HG02798 (cell line): Measurements from ENCODE around the gene RACGAP1.
A peak's percentile ranks its signal among the peaks of the same experiment; 100 is the strongest.

ENCODE experiments used
- ATAC-seq: cut with Tn5 transposase; IDR thresholded peaks from one replicate; pipeline ENCODE4 v1.9.1; 2021; ENCODE audit warnings: mild to moderate bottlenecking; ENCODE audit not compliant: unreplicated experiment, poor library complexity

RACGAP1 gene, protein sequence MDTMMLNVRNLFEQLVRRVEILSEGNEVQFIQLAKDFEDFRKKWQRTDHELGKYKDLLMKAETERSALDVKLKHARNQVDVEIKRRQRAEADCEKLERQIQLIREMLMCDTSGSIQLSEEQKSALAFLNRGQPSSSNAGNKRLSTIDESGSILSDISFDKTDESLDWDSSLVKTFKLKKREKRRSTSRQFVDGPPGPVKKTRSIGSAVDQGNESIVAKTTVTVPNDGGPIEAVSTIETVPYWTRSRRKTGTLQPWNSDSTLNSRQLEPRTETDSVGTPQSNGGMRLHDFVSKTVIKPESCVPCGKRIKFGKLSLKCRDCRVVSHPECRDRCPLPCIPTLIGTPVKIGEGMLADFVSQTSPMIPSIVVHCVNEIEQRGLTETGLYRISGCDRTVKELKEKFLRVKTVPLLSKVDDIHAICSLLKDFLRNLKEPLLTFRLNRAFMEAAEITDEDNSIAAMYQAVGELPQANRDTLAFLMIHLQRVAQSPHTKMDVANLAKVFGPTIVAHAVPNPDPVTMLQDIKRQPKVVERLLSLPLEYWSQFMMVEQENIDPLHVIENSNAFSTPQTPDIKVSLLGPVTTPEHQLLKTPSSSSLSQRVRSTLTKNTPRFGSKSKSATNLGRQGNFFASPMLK

DNA sequence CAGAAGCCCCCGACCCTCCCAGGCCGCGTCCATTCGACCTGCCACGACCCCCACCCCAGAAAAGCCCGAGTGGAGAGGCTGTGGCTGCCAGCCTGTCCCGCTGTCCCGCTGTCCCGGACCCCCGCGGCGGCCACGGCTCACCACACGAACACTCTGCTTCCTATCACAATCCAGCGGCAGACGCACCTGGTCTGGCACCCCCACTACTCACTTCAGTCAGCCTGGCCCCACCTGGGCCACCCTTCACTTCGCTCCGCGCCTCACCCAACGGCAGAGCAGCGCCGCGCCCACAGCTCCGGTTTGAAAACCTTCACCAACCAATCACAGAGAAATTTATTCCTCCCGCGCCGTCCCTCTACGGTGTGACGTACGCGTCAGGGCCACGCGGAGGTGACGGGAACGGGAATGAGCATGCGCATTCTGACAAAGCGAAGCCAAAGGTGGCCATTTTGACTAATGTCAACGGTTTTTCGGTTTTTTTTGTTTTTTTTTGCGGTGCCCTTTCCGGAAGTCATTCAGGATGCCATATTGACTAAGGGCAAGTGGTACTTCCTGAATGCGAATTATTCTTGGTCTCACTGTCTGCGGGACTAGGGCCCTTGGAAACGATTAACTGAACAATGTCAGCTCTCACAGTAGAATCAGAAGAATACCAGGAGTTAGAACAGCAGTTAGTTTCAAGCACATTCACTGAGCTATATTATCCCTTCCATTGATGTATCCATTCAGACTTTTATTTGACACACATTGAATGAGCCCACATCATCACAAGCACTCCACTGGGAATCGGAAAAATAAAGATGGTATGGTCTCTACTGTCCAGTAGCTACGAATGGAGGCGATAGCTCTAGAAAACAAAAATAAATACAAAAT lies at the start of gene RACGAP1:
TSS of gene RACGAP1 (minus strand) at position 308 of the 873 bp plus-strand sequence. CDS start 8,779 bp downstream, outside the sequence.
- peak; percentile 99 for ATAC-seq

DNA sequence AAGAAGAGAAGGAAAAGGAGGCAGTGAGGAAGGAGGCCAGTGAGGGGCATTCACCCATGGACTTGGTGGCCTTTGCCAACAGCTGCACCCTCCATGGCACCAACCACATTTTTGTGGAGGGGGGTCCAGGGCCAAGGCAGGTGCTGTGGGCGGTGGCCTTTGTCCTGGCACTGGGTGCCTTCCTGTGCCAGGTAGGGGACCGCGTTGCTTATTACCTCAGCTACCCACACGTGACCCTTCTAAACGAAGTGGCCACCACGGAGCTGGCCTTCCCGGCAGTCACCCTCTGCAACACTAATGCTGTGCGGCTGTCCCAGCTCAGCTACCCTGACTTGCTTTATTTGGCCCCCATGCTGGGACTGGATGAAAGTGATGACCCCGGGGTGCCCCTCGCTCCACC lies 48.4 kb upstream of the RACGAP1 start:
- no peak for ATAC-seq

DNA sequence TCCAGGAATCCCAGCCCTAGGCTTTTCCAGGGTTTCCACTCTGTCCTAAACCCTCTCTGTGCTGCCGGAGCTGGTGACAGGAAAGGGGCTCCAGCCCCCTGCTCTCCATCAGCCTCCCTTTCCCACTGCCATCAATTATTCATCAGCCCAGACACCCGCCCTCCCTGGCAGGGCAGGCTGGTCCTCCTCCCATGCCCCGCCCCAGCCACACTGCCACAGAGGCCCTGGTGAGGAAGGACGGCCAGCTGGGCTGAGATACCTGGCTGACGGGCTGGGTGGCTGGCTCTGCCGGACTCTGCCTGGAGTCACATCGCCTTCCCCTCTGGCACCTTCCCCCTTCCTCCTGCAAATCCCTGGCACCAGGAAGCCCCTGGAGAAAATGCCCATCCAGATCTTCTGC lies 47.9 kb upstream of the RACGAP1 start:
- no peak for ATAC-seq

DNA sequence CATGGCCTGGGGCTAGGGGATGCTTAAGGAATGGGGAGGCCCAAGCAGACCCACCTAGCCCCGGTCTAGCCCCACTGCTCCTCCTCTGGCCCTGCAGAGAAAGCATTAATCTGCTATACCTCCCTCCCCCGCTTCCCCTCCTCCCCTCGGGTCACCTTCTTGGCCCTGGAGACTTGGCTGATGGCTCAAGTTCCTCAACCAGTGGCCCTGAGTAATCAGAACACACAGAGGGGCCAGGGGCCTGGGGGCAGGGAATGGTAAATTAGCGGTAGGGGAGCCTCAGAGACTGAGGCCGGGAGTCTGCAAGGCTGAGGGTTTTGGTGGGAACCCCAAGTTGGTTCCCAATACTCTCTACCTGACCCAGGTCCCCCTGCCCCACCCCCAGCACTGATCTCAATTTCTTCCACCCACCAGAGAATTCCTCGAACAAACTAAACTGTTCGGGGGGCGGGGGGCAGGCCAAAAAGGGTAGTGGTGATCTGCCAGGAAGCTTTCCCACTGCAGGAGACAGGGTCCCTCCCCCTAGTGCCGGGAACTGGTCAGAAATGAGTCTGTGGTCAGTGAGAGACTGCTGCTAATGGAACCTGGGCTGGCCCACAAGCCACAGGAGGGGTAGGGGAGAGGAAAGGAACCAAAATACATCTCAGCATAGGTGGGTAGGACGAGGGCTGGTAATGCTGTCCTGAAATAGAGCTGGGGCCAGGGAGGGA lies 47.1 kb upstream of the RACGAP1 start:
- no peak for ATAC-seq

DNA sequence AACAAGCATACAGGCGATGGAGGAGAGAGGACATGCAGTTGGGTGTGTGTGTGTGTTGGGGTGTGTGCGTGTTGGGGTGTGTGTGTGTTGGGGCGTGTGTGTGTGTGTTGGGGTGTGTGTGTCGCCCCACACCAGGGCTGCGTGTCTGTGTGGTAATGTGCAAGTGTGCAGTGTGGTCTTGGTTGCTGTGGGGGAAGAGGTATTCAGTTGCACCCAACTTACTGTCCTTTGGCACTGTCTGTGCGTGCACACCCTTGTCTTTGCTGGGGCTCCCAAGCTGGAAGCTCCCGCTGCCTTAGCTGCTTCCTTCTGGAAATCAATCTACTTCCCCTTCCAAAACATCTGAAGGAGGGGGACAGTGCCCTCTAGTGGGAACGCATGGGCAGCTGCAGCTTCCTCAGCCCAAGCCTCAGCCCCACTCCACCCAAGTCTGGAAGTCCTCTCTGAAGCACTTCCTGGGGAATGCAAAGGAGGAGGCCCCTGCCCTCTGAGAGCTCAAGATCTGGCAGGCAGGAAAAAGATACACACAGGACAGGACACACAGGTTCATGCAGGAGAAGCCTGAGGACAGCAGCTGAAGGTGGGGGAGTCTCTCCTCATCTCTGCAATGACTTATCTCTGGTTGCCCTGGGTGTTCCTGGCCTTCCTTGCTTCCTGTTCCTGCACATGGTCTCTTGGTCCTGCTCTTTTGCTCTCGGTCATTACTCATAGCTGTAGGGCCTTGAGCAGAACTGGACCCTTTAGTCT lies 45.2 kb upstream of the RACGAP1 start:
- peak; percentile 44 for ATAC-seq

DNA sequence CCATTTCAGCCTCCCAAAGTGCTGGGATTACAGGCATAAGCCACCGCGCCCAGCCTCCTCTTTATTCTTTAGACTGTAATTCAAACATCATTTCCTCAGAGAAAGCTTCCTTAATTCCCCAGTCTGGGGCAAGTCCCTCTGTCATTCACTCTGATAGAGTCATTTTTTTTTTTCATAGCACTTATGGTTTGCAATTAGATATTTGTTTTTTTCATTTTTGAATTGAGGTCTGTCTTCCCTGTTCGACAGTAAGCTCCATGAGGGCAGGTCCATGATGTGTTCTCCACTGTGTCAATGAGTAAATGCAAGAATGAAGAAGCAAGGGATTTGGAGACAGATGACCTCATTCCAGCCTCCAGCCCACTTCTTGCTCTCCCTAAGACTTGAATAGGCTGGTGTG lies 44.2 kb upstream of the RACGAP1 start:
- no peak for ATAC-seq

DNA sequence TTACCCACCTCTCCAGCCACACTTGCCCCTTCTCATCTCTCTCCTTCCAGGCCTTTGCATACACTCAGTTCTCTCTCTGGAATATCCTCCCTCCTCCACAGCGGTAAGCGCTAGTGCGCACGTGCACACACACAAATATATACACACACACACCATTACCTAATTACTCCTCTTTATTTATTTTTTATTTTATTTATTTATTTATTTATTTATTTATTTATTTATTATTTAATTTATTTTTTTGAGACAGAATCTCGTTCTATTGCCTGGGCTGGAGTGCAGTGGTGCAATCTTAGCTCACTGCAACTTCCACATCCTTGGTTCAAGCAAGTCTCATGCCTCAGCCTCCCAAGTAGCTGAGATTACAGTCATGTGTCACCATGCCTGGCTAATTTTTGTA lies 43.8 kb upstream of the RACGAP1 start:
- no peak for ATAC-seq

DNA sequence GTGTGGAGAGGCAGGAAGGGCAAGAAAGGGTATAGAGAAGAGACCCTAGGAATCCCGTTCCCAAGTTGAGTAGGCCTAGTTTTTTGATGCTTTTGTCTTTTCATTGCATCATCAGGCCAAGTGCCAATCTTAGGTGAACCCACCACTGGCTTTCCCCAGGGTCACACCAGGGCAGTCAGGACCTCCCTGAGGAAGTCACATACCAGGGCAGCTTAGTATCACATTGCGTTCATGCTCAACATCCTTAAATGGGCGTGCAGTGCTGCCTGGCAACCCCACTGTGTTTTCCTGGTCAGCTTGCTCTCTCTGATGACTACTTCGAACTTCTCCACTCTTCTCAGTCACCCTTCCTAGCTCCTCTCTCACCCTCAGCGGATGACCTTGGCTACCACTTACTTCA lies 41.1 kb upstream of the RACGAP1 start:
- no peak for ATAC-seq

DNA sequence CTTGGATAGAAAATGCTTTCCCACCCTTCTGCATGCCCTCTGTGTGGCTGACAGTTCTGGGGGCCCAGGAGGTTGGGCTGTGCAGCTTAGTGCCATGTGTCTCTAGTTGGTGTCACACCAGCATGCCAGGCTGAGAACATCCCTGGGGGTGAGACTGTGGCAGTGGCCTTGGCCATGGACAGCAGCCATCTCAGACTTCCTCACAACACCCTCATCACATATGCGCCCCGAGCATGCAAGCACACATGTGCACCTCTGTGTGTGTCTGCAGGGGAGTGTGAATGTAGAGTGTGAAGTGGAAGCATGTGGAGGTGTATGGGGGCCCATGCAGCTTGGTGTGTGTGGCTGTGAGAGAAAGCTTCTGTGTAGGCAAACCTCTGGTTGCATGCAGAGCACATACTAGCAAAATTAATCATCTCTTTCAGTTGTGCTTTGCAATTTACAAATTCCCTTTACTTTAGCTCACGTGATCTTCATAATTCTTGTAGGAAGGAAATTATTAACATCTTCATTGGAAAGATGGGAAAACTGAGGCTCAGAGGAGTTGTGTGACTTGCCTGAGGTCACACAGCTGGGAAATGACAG lies 40.5 kb upstream of the RACGAP1 start:
- no peak for ATAC-seq

DNA sequence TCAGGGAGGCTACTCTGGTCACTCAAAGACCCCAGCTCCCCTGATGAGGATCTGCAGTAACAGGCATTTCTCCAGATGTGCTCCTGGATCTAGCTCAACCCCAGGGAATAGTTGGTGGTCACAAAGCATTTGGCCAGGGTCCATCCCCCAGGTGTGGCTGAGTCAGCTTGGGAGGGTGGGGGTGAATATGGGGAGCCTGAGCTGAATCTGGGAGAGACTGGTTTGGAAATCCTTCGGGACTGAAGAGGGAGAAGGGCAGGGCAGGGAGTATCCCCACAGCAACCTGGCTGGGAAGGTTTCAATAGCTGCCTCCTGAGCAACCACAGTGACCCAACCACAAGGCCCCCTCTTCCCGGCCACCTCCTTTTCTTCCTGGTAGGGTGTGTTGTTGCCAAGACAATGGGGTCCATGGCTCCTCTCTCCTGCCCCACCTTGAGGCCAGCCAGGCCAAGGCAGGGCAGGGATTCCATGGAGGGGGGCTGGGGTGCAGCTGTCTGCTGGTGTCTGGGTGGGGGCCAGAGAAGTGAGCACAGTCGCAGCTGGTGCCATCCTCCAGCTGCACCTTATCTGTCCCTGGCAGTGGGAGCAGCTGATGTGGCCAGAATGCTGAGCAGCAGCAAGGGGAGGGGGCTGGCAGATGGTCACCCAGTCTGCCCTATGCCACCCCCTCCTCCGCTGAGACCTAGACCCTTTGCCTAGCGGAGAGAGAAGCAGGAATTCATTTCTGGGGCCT lies 37.6 kb upstream of the RACGAP1 start:
- ATAC-seq: no peak

DNA sequence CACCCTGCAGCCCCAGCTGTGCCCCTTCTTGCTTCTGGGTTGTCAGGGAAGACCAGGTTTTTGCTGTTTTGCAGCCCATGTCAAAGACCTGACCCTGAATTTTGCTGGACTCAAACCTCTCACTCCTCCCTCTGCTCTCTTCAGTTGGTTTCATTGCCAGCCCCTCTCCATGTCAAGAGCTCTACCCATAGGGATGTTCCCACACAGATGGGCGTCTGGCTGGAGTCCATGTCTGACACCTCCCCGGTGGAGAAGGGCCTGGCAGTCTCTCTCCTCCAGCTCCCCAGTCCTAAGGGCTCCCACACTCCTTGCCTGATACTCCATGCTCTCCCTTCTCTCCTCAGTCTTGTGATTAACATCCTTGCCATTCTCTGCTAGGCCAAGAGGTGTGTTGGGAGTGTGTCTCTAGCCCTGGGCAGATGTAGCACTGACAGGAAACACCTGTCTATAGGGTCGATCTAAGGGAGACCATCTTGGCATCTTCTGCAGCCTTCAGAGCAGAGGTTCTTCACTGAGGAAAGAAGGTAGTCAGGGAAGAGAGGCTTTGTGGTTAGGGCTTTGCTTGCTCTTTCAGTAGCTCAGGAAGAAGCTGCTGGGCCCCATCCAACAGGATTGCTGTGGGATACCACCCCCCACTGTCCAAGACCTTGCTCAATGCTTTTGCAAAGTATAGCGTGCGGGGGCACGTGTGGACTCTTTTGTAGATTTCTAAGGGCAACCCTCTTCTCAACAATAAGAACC lies 36.8 kb upstream of the RACGAP1 start:
- ATAC-seq: no peak

DNA sequence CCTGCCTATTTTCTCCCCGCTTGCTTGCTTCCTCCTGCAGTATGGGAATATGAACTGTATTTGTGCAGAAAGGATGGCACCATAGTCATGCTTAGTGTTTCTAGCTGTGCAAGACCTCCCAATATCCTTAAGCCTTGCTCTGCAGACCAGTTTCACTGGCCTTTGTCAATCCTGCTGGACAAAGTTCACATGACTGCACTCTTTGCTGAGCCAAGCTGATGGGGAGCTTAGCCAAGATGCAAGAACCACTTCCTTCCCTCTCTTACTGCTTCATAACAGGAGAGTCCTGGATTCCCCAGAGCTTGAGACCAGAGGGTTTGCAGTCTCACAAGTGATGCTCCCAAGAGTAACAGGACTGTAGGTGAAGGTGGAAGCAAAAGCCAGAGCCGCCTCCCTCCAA lies 35.9 kb upstream of the RACGAP1 start:
- ATAC-seq: no peak

DNA sequence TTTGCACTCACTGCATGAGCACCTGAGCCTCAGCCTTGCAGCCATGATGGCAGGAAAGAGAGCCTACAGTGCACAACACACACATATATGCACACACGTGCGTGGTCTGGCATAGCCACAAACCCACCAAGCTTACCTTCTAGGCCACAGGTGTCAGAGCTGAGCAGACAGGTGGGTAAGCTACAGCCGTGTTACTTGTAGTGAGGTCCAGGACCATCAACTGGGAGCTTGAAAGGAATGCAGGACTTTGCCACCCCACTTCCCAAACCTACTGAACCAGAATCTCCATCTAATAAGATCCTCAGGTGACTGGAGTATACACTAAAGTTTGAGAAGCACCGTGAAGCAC lies 34.8 kb upstream of the RACGAP1 start:
- no peak for ATAC-seq

DNA sequence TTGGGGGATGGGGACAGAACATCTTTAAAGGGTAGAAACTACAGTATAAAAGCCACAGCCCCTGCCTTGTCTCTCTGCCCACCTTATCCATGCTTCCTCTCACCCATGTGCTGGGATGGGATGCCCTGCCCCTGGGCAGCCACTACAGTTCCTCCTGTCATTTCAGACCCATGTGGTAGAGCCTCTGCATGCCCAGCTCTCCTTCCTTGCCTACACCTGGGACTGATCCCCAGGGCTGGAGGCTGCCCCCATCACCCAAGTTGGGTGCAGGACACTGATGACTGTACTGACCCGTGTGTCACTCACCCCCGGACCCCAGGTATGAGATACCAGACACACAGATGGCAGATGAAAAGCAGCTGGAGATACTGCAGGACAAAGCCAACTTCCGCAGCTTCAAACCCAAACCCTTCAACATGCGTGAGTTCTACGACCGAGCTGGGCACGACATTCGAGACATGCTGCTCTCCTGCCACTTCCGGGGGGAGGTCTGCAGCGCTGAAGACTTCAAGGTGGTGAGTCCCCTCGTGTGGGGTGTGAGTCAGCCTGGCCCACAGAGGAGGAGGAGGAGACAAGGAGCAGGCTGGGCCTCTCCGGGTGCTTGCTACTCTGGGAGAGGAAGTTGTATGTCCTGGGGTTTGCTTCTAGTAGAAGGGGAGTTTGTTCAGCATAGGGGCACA lies 34.3 kb upstream of the RACGAP1 start:
- no peak for ATAC-seq

DNA sequence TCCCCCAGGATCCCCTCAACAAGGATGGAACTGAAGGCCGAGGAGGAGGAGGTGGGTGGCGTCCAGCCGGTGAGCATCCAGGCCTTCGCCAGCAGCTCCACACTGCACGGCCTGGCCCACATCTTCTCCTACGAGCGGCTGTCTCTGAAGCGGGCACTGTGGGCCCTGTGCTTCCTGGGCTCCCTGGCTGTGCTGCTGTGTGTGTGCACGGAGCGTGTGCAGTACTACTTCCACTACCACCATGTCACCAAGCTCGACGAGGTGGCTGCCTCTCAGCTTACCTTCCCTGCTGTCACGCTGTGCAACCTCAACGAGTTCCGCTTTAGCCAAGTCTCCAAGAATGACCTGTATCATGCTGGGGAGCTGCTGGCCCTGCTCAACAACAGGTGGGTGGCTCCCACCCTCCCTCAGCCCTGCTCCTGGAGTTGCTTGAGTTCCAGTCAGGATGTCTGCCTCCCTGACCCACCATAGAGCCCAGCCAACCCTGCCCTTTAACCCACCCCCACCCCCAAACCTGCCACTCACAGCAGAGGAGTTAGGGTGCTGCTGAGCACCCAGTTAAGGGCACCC lies 33.5 kb upstream of the RACGAP1 start:
- no peak for ATAC-seq

DNA sequence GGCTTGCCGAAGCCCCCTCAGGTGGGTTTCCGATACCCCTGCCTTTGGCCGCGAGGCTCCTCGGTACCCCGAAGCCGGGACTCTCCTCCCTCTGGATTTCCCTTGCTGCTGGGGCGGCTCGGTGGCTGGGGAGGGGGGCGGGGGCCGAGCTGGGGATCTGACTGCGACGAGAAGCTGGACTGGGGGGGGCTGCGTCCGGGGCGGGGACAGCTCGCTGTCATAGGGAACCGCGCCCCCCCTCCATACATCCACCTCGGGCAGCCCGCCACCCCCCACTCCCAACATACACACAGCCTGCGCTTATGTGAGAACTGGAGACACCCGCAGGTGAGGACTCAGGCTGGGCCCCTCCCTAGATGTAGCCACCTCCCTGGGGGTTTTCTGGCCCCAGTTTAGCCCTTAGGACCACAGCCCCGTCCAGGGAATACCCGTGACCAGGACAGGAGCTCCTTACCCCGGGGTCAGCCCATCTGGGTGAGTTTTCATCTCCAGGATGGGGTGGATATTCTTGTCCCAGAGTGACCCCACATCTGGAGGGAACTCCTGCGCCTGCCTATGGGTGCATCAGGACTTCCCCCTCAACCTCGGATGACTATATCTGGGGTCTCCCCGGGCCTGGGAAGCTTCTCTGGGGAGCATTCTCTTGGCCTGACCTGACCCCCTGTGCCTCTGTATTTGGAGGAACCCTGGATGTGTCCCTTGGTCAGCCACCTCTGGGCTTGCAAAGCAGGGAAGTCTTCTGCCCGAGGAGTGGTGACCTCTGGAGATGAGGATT lies 32.8 kb upstream of the RACGAP1 start:
- ATAC-seq: no peak
